Measurements from ENCODE around the gene GNA14.
"Not testable (repeated sequence)": the region's sequence is repeated elsewhere in the genome, so short reads cannot be mapped to it uniquely, and the experiment has no call there.

The GNA14 gene

GRCh38 chr9:77486463-77486862 is 161.7 kb downstream of the GNA14 start:
- no peak for DNase-seq

DNA sequence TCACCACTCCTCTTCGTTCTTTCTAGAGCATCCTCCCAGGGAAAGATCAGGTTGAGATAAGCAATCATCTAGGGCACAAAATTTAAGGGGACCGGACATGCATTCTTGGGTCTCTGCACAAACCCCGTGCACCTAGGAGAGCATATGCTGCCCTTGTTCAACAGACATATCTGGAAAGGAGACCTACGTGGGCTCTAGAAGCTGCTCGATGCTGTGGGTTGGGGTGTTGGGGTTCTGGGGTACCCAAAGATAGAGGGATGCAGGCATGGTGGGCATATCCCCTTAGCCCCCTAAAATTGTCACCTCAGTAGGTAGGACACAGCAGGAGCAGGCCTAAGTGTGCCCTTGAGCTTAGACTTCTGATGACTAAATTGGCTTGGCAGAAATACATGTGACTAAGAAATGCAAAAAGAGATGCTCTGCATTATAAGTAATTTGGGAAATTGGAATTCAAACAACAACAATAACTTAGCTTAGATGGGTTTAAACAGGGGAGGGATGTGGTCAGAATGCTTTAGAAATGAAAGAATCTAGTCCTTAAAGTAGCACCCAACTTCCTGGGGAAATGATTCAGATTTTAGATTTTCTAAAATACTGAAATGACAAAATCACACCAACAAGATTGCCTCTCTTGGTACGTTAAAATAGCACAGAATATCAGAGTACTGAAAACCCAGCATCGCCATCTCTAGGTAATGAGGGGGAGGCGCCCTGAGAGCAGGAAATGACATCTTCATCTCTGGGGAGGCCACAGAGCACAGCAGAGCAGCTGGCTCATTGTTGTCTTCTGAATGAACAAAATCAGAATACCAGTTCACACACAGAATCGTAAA is 172.3 kb downstream of the GNA14 start:
- DNase-seq = peak in 1 of 3 experiments; percentile 25

DNA sequence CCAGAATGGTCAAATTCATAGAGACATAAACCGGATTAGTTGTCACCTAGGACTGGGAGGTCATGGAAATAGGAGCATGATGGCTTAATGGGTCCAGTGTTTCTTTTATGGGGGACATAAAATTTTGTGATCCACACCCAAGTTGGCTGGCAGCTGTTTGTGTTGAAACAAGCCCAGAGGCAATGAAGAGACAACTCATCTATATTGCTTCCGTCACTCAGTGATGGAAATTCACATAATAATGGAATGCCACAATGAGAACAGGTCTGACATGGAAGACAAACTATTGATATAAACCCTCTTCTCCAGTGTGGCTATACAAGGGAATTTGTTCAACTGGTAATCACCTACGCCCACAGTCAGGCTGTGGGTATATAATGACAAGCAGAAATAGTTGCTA is 173.2 kb downstream of the GNA14 start:
- no peak for DNase-seq

DNA sequence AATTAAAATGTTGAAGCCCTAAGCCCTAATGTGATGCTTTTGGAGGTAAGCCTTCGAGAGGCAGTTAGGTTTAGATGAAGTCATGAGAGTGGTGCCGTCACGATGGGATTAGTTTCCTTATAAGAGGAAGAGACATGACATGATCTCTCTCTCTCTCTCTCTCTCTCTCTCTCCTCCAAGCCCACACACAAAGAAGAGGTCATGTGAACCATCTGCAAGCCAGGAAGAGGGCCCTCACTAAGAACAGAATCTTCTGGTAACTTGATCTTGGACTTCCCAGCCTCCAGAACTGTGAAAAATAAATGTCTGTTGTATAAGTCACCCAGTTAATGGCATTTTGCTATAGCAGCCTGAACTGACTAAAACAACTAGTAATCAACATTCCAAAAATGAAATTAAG is 175.5 kb downstream of the GNA14 start:
- DNase-seq = no peak

GRCh38 chr9:77471572-77471971 is 176.6 kb downstream of the GNA14 start:
- no peak for DNase-seq

DNA sequence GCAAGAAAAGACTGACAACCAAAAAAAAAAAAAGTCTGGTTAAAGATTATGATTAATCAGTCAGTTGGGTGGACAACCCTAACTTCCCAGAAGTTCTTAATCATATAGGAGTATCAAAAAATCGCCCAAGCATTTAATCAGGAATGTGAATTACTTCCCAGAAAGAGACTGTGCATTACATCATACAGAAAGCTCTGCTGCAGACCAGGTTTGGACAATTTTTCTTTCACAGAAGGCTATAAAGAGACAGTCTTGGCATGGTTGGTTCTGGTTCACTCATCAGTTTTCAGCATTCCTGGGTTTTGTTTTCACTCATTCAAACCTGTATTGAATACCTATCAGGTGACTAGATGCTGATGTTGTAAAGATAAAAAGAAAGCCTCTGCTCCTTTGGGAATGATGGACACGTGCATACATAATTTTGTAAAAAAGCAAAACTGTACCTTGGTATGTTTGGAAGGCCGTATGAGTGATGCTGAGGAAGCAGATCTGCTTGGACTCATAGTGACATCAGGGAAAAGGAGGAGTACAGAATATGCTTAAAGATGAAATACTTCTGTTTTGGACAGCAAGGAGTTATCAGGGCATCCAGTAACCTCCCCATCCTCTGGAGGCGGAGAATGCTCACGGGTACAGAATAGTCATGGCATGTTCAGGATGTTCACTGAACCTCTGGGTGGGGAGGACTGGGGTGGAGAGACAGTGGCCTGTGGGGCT is 178.4 kb downstream of the GNA14 start:
- DNase-seq = no peak

GRCh38 chr9:77464661-77465060 is 183.5 kb downstream of the GNA14 start:
- DNase-seq = no peak

DNA sequence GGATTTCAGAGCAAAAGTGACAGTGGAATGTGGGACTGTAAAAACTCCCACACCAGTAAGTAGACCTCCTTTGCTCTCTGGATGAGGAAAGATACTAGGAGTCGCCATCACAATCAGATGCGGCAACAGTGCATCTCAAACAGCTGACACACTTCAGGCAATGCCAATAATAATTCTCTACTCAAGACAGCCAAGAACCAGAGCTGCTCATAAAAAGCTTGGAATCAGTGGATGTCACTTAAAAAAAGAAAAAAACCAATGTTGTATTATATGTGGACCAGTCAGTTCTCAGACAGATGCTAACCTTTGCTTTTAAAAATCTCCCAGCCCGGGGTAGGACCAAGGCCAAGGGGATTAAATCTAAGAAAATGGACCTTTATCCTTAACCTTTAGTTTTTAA is 185.0 kb downstream of the GNA14 start:
- DNase-seq = no peak

DNA sequence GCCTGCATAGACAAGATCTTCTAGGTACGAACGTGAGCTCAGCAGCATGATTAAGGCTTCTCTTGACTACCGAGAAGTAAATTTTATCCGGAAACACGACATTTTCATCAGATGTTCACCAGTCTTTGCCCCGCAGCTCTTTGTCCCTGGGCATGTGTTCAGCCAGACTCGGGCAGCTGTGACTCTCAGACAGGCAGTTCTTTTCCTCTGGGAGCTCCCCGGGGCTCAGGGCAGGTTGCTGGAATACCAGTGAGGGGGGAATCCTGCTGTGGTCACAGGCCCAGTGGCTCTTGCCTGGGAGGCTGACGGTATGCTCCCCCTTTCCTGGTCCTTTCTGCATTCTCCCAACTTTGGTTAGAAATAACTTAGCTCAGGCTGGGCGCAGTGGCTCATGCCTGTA is 186.1 kb downstream of the GNA14 start:
- DNase-seq = no peak

GRCh38 chr9:77460938-77461337 is 187.2 kb downstream of the GNA14 start:
- no peak for DNase-seq

- peak; percentile 61 to 88 (median 66) for DNase-seq
Measured at GRCh38 chr9:77457916-77458592, 190.1 kb downstream of the GNA14 start.

- peak; percentile 82 to 94 (median 83) for DNase-seq
Measured at GRCh38 chr9:77456829-77457437, 191.2 kb downstream of the GNA14 start.

GRCh38 chr9:77455312-77455927 is 192.7 kb downstream of the GNA14 start:
- DNase-seq = peak in 1 of 3 experiments; percentile 31

DNA sequence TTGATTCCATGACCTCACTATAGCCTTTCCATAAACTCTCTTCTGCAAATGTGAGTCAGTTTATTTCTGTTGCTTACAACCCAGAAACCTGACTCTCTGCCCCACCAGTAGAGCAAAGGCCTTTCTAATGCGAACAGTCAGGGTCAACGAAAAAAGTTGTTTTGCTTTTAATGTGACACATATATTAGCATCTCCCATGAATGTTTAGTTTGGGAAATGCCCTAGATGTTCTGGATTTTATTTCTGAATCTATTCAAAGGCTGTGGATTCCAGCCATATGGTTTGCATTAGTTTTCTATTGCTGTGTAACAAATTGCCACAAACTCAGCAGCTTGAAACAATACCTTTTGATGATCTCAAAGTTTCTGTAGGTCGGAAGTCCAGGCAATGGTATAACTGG is 193.5 kb downstream of the GNA14 start:
- DNase-seq = no peak

- no peak for DNase-seq
Measured at GRCh38 chr9:77453825-77454647, 194.1 kb downstream of the GNA14 start.

DNA sequence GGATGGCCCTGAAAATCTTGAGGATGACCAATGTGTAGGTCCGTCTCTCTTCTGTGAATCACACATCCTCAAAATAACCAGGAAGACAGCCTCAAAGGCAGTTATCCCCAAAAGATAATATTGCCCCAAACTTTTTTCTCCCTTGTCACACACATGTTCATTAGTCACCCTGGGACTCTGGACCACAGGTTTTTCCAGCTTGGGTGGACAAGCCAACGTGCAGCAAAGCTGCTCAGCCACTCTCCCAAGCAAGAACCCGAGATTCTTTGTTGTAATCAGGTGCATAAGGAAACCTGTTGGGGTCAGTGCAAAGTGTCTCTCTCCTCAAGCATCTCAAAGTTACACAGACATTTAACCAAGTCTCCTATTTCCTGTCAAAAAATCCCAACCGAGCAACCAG is 196.6 kb downstream of the GNA14 start:
- DNase-seq = no peak

- DNase-seq = no peak
Measured at GRCh38 chr9:77450085-77450475, 198.0 kb downstream of the GNA14 start.

GRCh38 chr9:77449240-77450084 is 198.7 kb downstream of the GNA14 start:
- DNase-seq = no peak

DNA sequence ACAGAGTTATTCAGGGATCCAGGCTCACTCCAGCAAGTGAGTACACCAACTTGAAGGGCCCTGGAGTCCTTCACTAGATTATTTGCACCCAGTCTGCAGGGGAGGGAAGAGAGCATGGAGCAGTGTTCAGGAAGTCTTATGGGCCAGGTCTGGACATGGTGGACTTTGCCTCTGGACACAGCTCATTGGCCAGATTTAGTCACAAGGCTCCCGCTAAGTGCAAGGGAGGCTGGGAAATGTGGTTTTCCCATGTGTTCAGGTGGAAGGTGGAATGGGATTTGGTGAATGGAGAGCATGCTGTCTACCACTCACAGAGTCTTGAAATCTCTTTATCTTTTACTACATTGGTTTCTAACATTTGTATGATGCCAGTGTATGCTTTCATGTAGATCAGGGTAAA is 200.5 kb downstream of the GNA14 start:
- DNase-seq = no peak

DNA sequence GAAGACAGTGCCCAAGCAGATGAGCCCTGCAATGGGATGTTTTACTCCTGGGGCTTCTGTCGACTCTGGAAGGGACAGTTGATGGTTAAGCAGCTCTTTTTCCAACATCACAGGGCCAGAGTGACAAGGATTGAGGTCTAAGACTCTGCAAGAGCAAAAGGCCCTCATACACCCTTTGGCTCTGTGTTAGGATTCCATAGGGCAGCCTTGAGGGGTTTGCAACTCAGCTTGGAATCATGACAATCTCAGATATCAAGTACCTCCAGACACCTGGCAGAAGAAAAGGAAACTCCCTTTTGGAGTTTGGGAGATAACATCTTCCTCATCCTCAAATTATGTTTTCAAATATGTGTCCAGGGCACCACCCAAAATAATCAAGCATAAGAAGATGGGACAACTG is 205.7 kb downstream of the GNA14 start:
- DNase-seq = no peak

- not testable (repeated sequence) for DNase-seq
Measured at GRCh38 chr9:77441124-77441523, 207.0 kb downstream of the GNA14 start.

Data from NCI-H1417 (cell line).